OCI-LY7 (cell line): ENCODE data around the gene TCEA3. TPM values are rescaled to one million over a fixed set of nuclear protein-coding genes. Genes with fewer than 3 reads are reported as not detected.

Experiments
- BruUV-seq: library from RNA; stranded (reverse); fragments of 400-500 nt; replicated peaks from 2 replicates; lab custom pipeline; 2021; lab: Mats Ljungman, UMichigan
- CTCF ChIA-PET: fragments of 300-600 bp; sonication (Branson Sonifier 250); formaldehyde crosslinking; loops from one replicate; lab custom pipeline; 2022; ENCODE audit warnings: antibody characterized with exemption; ENCODE audit not compliant: unreplicated experiment; lab: Charles Lee
- POLR2A ChIA-PET: fragments of 300-600 bp; sonication (Branson Sonifier 250); formaldehyde crosslinking; loops from one replicate; lab custom pipeline; 2022; ENCODE audit warnings: antibody characterized with exemption; lab: Charles Lee
- DNase-seq: peaks from one replicate; pipeline ENCODE4 v3.0.0-alpha.2; 2015; ENCODE audit warnings: low spot score
- H2AFZ ChIP-seq: fragments of 200-600 bp; sonication (generic), shearing (Covaris generic); 2 replicates; pipeline ENCODE4 v1.6.1; 2014; ENCODE audit warnings: mild to moderate bottlenecking, antibody characterized with exemption, low read length, moderate library complexity
- H3K27ac ChIP-seq: fragments of 200-600 bp; sonication (generic); 2 replicates; pipeline ENCODE4 v1.5.1; 2014; ENCODE audit warnings: mixed run types, low read depth, mild to moderate bottlenecking, moderate library complexity, low read length, inconsistent platforms; ENCODE audit not compliant: poor library complexity, severe bottlenecking
- H3K36me3 ChIP-seq: fragments of 200-600 bp; sonication (generic); 2 replicates; pipeline ENCODE4 v1.6.1; 2014; ENCODE audit warnings: mild to moderate bottlenecking, antibody characterized with exemption, low read length, moderate library complexity, mixed read lengths; ENCODE audit not compliant: insufficient read depth
- H3K4me1 ChIP-seq: fragments of 200-600 bp; sonication (generic); 2 replicates; pipeline ENCODE4 v1.5.1; 2014; ENCODE audit warnings: mild to moderate bottlenecking, low read length; ENCODE audit not compliant: insufficient read depth, poor library complexity, severe bottlenecking
- H3K4me2 ChIP-seq: fragments of 200-600 bp; sonication (generic); 2 replicates; pipeline ENCODE4 v1.6.1; 2014; ENCODE audit warnings: mild to moderate bottlenecking, low read length
- H3K4me3 ChIP-seq: fragments of 200-600 bp; sonication (generic); 2 replicates; pipeline ENCODE4 v1.5.1; 2014; ENCODE audit warnings: mild to moderate bottlenecking, low read depth, low read length; ENCODE audit not compliant: poor library complexity, severe bottlenecking
- H3K79me2 ChIP-seq: fragments of 200-600 bp; sonication (generic); 2 replicates; pipeline ENCODE4 v1.6.1; 2016; ENCODE audit warnings: low read depth, mild to moderate bottlenecking, low read length, moderate library complexity, mixed read lengths; ENCODE audit not compliant: insufficient read depth
- H3K9me2 ChIP-seq: fragments of 200-600 bp; sonication (generic); 2 replicates; pipeline ENCODE4 v1.6.1; 2016; ENCODE audit warnings: mild to moderate bottlenecking, low read length, mixed read lengths; ENCODE audit not compliant: insufficient read depth
- H3K9me3 ChIP-seq: fragments of 200-600 bp; sonication (generic); 2 replicates; pipeline ENCODE4 v1.6.1; 2014; ENCODE audit warnings: mild to moderate bottlenecking, mixed run types, low read length, mixed read lengths
- H4K20me1 ChIP-seq: fragments of 200-600 bp; sonication (generic); 2 replicates; pipeline ENCODE4 v1.6.1; 2014; ENCODE audit warnings: mild to moderate bottlenecking, antibody characterized with exemption, low read length, moderate library complexity, mixed read lengths; ENCODE audit not compliant: insufficient read depth
- EZH2phosphoT487 ChIP-seq: fragments of 200-600 bp; sonication (generic); IDR thresholded peaks from 2 replicates; pipeline ENCODE4 v1.6.1; 2018; ENCODE audit warnings: low read depth, borderline replicate concordance, mild to moderate bottlenecking, mixed run types, antibody characterized with exemption, low read length, moderate library complexity, mixed read lengths
- intact Hi-C: fragments of 100-400 bp; cut with micrococcal nuclease; formaldehyde crosslinking; loops from one replicate; pipeline ENCODE4 v1.10.0; 2022; ENCODE audit not compliant: unreplicated experiment
- total RNA-seq, 2 experiments: library from RNA; depleted of rRNA in 1 of 2; stranded (reverse); fragments of >200 nt in 1 of 2; shearing (Covaris generic) in 1 of 2; gene quantifications; 2 replicates each; pipeline ENCODE4 v1.2.3, GENCODE V29; 2014 to 2022
- TF ChIP-seq, protein P1 (sequence below): fragments of 200-600 bp; sonication (generic); conservative IDR thresholded peaks from 2 replicates; pipeline ENCODE4 v1.5.1; 2014; ENCODE audit warnings: mild to moderate bottlenecking, antibody characterized with exemption, low read length, moderate library complexity, mixed read lengths

Gene TCEA3
- total RNA-seq, 2 experiments from 2014 or later = not detected

DNA sequence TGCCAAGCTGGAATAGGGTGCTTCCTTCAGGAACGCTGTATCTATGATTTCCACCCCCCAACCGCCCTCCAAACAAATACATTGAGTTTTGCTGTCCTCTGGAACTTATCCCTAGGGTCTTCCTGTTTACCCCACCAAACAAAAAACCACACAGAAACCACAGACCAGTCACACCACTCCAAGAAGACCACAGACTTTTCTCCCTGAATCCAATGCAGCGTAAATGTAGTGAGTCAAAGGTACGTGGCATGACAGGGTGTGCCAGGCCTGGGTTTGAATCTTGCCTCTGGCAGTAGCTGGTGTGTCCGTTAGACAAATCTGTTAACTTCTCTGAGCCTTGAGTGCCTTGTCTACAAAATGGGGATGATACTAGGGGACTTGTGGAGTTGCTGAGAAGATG lies 31.7 kb upstream of the TCEA3 start:
- ChIA-PET POLR2A (no interaction called here), CTCF (no interaction called here)
- no peaks in the 10 kb centered on the region for H3K9me2 ChIP-seq
- H3K27ac ChIP-seq = no peak overlapping the region
- H3K4me2 ChIP-seq = no peak overlapping the region
- BruUV-seq = no TSS peak
- H3K9me3 ChIP-seq = no peaks in the 10 kb centered on the region
- no peak overlapping the region for H3K4me3 ChIP-seq
- no peaks in the 10 kb centered on the region for H3K36me3 ChIP-seq
- no peak for DNase-seq
- no peaks in the 10 kb centered on the region for H4K20me1 ChIP-seq
- H3K4me1 ChIP-seq = no peaks in the 10 kb centered on the region
- no peak overlapping the region for H2AFZ ChIP-seq
- H3K79me2 ChIP-seq = no peaks in the 10 kb centered on the region; the same call in 1 of the 2 replicates
- intact Hi-C loops = no loop called here
- TF ChIP-seq EZH2phosphoT487 = no peak
- TF ChIP-seq, protein P1, sequence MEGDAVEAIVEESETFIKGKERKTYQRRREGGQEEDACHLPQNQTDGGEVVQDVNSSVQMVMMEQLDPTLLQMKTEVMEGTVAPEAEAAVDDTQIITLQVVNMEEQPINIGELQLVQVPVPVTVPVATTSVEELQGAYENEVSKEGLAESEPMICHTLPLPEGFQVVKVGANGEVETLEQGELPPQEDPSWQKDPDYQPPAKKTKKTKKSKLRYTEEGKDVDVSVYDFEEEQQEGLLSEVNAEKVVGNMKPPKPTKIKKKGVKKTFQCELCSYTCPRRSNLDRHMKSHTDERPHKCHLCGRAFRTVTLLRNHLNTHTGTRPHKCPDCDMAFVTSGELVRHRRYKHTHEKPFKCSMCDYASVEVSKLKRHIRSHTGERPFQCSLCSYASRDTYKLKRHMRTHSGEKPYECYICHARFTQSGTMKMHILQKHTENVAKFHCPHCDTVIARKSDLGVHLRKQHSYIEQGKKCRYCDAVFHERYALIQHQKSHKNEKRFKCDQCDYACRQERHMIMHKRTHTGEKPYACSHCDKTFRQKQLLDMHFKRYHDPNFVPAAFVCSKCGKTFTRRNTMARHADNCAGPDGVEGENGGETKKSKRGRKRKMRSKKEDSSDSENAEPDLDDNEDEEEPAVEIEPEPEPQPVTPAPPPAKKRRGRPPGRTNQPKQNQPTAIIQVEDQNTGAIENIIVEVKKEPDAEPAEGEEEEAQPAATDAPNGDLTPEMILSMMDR = no peak

DNA sequence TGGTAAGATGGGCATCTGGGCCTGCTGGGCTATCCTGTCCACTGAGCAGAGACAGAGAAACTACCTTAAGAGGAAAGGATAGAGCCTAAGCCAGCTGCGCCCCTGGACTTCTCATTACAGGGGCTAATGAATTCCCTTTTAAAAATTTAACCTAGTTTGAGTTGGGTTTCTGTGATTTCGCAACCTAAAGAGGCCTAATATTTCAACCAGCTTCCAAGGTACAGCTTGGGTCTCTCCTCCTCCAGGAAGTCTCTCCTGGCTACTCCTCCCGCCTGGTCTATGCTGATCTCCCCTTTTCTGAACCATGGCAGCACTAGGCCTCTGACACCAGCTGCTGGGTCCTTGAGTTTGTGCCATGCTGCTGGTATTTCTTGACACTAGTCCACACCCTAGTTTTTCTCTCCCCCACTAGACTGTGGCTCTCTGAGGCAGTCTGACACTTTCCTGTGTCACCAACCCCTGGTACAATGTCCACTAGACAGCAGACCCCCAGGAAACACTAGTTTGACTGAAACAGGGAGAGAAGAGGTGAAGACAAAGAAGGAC lies 29.0 kb upstream of the TCEA3 start:
- H3K27ac ChIP-seq = no peak overlapping the region
- no peaks in the 10 kb centered on the region for H3K36me3 ChIP-seq
- ChIA-PET POLR2A (interaction anchor here (0.5 kb wide), 1 partner anchor 614 kb away, joined by 4 read pairs; no protein-coding TSS in a partner anchor), CTCF (no interaction called here)
- H3K79me2 ChIP-seq = no peaks in the 10 kb centered on the region
- H3K9me3 ChIP-seq = no peaks in the 10 kb centered on the region
- intact Hi-C loops = no loop called here
- no peak for DNase-seq
- TF ChIP-seq, protein P1 = no peak
- no peak for TF ChIP-seq EZH2phosphoT487
- no peaks in the 10 kb centered on the region for H3K4me1 ChIP-seq
- no TSS peak for BruUV-seq
- no peaks in the 10 kb centered on the region for H3K9me2 ChIP-seq
- H3K4me3 ChIP-seq = no peak overlapping the region
- no peaks in the 10 kb centered on the region for H4K20me1 ChIP-seq
- H3K4me2 ChIP-seq = no peak overlapping the region
- H2AFZ ChIP-seq = no peak overlapping the region

DNA sequence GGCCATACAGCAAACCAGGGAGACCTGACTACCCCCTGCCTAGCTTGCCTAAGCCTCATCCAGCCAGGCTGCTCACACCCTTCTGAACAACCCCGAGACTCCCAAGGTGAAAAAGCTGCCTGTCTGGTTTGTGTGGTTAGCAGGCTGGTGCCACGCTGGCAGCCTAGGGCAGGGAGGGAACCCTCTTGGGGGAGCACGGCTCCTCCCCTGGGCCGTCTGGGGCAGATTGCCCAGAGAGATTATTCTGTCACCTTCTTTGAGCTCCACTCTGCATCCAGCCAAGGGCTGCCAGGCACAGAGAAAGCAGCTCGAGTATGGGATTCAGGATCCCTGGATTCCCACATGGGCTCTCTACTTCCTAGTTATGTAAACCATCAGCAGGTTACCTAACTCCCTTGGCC lies 27.5 kb upstream of the TCEA3 start:
- Histone ChIP-seq H3K4me2 (no peak overlapping the region), H3K79me2 (no peaks in the 10 kb centered on the region), H3K4me3 (no peak overlapping the region), H3K9me3 (no peaks in the 10 kb centered on the region), H2AFZ (no peak overlapping the region), H4K20me1 (no peaks in the 10 kb centered on the region), H3K4me1 (no peaks in the 10 kb centered on the region), H3K36me3 (no peaks in the 10 kb centered on the region), H3K27ac (no peak overlapping the region), H3K9me2 (no peaks in the 10 kb centered on the region)
- no peak for DNase-seq
- intact Hi-C loops = no loop called here
- TF ChIP-seq EZH2phosphoT487 = no peak
- TF ChIP-seq, protein P1 = no peak
- BruUV-seq = no TSS peak
- POLR2A ChIA-PET = interaction anchor here (0.6 kb wide), 1 partner anchor 51 kb away, joined by 3 read pairs; no protein-coding TSS in a partner anchor
- CTCF ChIA-PET = no interaction called here
